Stimulated activated CD8-positive, alpha-beta memory T cell treated with anti-CD3 and anti-CD28 coated beads, Interleukin-4, amount 100 ng/mL, for 4 hours (primary cell): ENCODE measurements around the gene TSHZ2.

Source experiments
- DNase-seq, 2 donors: peaks; one replicate each; pipeline ENCODE4 v3.0.0-alpha.2; 2020; ENCODE audit warnings: low read depth in 2 of 2, low spot score in 1 of 2

The TSHZ2 gene

GRCh38 chr20:53190225-53190624, 218.1 kb downstream of the TSHZ2 start:
- DNase-seq, result no peak

GRCh38 chr20:53191957-53192356, 219.8 kb downstream of the TSHZ2 start:
- DNase-seq, result no peak

GRCh38 chr20:53194306-53195290, 222.4 kb downstream of the TSHZ2 start:
- DNase-seq, result no peak

GRCh38 chr20:53195876-53196610, 223.9 kb downstream of the TSHZ2 start:
- no peak for DNase-seq

GRCh38 chr20:53201588-53201987, 229.4 kb downstream of the TSHZ2 start:
- DNase-seq, result no peak

GRCh38 chr20:53202777-53203176, 230.6 kb downstream of the TSHZ2 start:
- DNase-seq, result no peak

- DNase-seq, result no peak
These were observed 232.9 kb downstream of the TSHZ2 start for GRCh38 chr20:53205046-53205445.

GRCh38 chr20:53208110-53208832, 236.1 kb downstream of the TSHZ2 start:
- no peak for DNase-seq

GRCh38 chr20:53210041-53210440, 237.9 kb downstream of the TSHZ2 start:
- no peak for DNase-seq

- DNase-seq, result no peak
These were observed 238.8 kb downstream of the TSHZ2 start for GRCh38 chr20:53210931-53211330.

GRCh38 chr20:53212018-53212417, 239.9 kb downstream of the TSHZ2 start:
- DNase-seq, result no peak

GRCh38 chr20:53214392-53214791, 242.2 kb downstream of the TSHZ2 start:
- no peak for DNase-seq

- DNase-seq, result no peak
These were observed 243.0 kb downstream of the TSHZ2 start for GRCh38 chr20:53215166-53215565.

- DNase-seq, result no peak
These were observed 244.3 kb downstream of the TSHZ2 start for GRCh38 chr20:53216478-53216855.

GRCh38 chr20:53216856-53217576, 244.9 kb downstream of the TSHZ2 start:
- DNase-seq, result peak; percentile 51 to 72

GRCh38 chr20:53220482-53221307, 248.5 kb downstream of the TSHZ2 start:
- DNase-seq, result no peak

GRCh38 chr20:53221731-53222130, 249.6 kb downstream of the TSHZ2 start:
- DNase-seq, result no peak

GRCh38 chr20:53222416-53222815, 250.3 kb downstream of the TSHZ2 start:
- DNase-seq, result no peak

GRCh38 chr20:53222932-53223331, 250.8 kb downstream of the TSHZ2 start:
- DNase-seq, result no peak

- DNase-seq, result no peak
These were observed 251.5 kb downstream of the TSHZ2 start for GRCh38 chr20:53223626-53224172.
